ENCODE measurements around the gene MAGI1. TPM values are rescaled to one million over a fixed set of nuclear protein-coding genes. Genes with fewer than 3 reads are reported as not detected.

MAGI1 gene
- total RNA-seq, 4 donors from 2014 or later = 17.2 to 40.8 (median 28.1) TPM

GRCh38 chr3:66037330-66037985 is 1.3 kb downstream of the MAGI1 start:
- Histone ChIP-seq H3K4me1 (peaks cover 0 to 42% (median 4%) of the 10 kb centered on the region in 3 donors), H3K27me3 (no peaks in the 10 kb centered on the region), H3K9me3 (no peaks in the 10 kb centered on the region), H3K4me3 (peak overlapping the region; percentile 59 to 83), H3K36me3 (no peaks in the 10 kb centered on the region), H3K27ac (peak overlapping the region; percentile 72 to 96 (median 94))
- ATAC-seq = no peak
- peak in 3 of 4 experiments; percentile 34 to 46 (median 45) for TF ChIP-seq CTCF (IDR thresholded peaks at IDR 0.05)
- no peak for TF ChIP-seq POLR2AphosphoS5 (IDR thresholded peaks at IDR 0.05)
- TF ChIP-seq EP300 (IDR thresholded peaks at IDR 0.05) = no peak
- WGBS, 2 donors (ENCODE audit: low coverage in 1 of 2) = 4 to 10% methylated on average over 4 to 7 of the region's 33 CpGs

- H3K27me3 ChIP-seq = no peaks in the 10 kb centered on the region
- H3K27ac ChIP-seq = peak overlapping the region in 3 of 4 donors; percentile 93 to 96 (median 95)
- peak overlapping the region; percentile 59 to 83 for H3K4me3 ChIP-seq
- H3K36me3 ChIP-seq = no peaks in the 10 kb centered on the region
- peaks cover 0 to 43% (median 4%) of the 10 kb centered on the region in 3 donors for H3K4me1 ChIP-seq
- no peak for ATAC-seq
- WGBS, 2 donors (ENCODE audit: low coverage in 1 of 2) = 66 to 81% methylated on average over 5 to 6 of the region's 9 CpGs
- H3K9me3 ChIP-seq = no peaks in the 10 kb centered on the region
- TF ChIP-seq EP300 (IDR thresholded peaks at IDR 0.05) (no peak), CTCF (IDR thresholded peaks at IDR 0.05) (no peak), POLR2A (IDR thresholded peaks at IDR 0.05) (no peak), POLR2AphosphoS5 (IDR thresholded peaks at IDR 0.05) (no peak)
Measured at GRCh38 chr3:66036586-66037148, 2.1 kb downstream of the MAGI1 start.

- no peaks in the 10 kb centered on the region for H3K27me3 ChIP-seq
- H3K27ac ChIP-seq = peak overlapping the region in 2 of 4 donors; percentile 2 to 96
- no peak for TF ChIP-seq CTCF (IDR thresholded peaks at IDR 0.05)
- TF ChIP-seq POLR2A (IDR thresholded peaks at IDR 0.05) = no peak
- no peak for TF ChIP-seq POLR2AphosphoS5 (IDR thresholded peaks at IDR 0.05)
- TF ChIP-seq EP300 (IDR thresholded peaks at IDR 0.05) = no peak
- H3K4me3 ChIP-seq = peak overlapping the region in 1 of 2 donors; percentile 83
- H3K9me3 ChIP-seq = no peaks in the 10 kb centered on the region
- H3K4me1 ChIP-seq = peaks cover 0 to 51% (median 4%) of the 10 kb centered on the region in 3 donors
- WGBS, 2 donors (ENCODE audit: low coverage in 1 of 2) = 31 to 42% methylated on average over 2 to 5 of the region's 5 CpGs
- no peaks in the 10 kb centered on the region for H3K36me3 ChIP-seq
- no peak for ATAC-seq
Measured at GRCh38 chr3:66035763-66036477, 2.8 kb downstream of the MAGI1 start.

- Histone ChIP-seq H3K27me3 (no peaks in the 10 kb centered on the region), H3K36me3 (no peaks in the 10 kb centered on the region), H3K4me1 (peaks cover 0 to 42% (median 4%) of the 10 kb centered on the region in 3 donors), H3K27ac (no peak overlapping the region), H3K4me3 (no peak overlapping the region), H3K9me3 (no peaks in the 10 kb centered on the region)
- ATAC-seq = no peak
- TF ChIP-seq POLR2A (IDR thresholded peaks at IDR 0.05) (no peak), CTCF (IDR thresholded peaks at IDR 0.05) (no peak), EP300 (IDR thresholded peaks at IDR 0.05) (no peak), POLR2AphosphoS5 (IDR thresholded peaks at IDR 0.05) (no peak)
- 79 to 97% methylated on average over 1 to 3 of the region's 3 CpGs for WGBS, 2 donors (ENCODE audit: low coverage in 1 of 2)
Measured at GRCh38 chr3:66033241-66034138, 5.2 kb downstream of the MAGI1 start.
